GM18502 (cell line): Measurements from ENCODE around the gene PCGF5.
"Not testable (repeated sequence)": the region's sequence is repeated elsewhere in the genome, so short reads cannot be mapped to it uniquely, and the experiment has no call there.

Source experiments
- ATAC-seq: cut with Tn5 transposase; IDR thresholded peaks from one replicate; pipeline ENCODE4 v1.9.1; 2021; ENCODE audit warnings: mild to moderate bottlenecking; ENCODE audit not compliant: unreplicated experiment, poor library complexity

The PCGF5 gene

DNA sequence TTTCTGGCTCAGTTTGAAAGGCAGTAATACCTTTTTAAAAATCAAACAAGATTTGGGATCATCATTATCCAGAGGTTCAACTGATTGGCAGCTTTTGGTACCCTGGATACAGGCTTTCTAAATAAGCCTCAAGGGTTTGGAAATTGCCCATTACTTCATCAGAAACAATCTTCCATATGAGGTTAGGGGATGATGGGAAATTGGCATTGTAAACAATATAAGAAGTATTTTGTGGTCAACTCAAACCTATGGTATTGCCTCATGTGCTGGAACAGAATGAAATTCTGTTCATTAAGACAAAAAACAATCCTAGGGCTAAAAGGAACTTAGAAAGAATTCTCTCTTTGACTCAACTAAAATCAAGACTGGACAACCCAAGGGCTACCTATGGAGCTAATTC lies 97.1 kb downstream of the PCGF5 start:
- no peak for ATAC-seq

- ATAC-seq: no peak
Observed at GRCh38 chr10:91319336-91319735, 98.9 kb downstream of the PCGF5 start.

- ATAC-seq: not testable (repeated sequence)
Observed at GRCh38 chr10:91323293-91323905, 102.9 kb downstream of the PCGF5 start.

- no peak for ATAC-seq
Observed at GRCh38 chr10:91328320-91328984, 108.0 kb downstream of the PCGF5 start.
